Caco-2 (cell line): ENCODE measurements around the gene RABL6. TPM values are rescaled to one million over a fixed set of nuclear protein-coding genes. Genes with fewer than 3 reads are reported as not detected.

ENCODE experiments used
- BruUV-seq: library from RNA; stranded (reverse); fragments of 400-500 nt; replicated peaks from 2 replicates; lab custom pipeline; 2021; lab: Mats Ljungman, UMichigan
- CTCF ChIA-PET: fragments of 300-600 bp; sonication (Branson Sonifier 250); formaldehyde crosslinking; loops from one replicate; lab custom pipeline; 2022; ENCODE audit warnings: antibody characterized with exemption; lab: Charles Lee
- POLR2A ChIA-PET: fragments of 300-600 bp; sonication (Branson Sonifier 250); formaldehyde crosslinking; loops from one replicate; lab custom pipeline; 2022; ENCODE audit warnings: antibody characterized with exemption; lab: Charles Lee
- DNase-seq, 2 experiments: peaks; one replicate each; pipeline versions ENCODE4 v3.0.0 to v3.0.0-alpha.2; 2020 to 2022
- H3K27me3 ChIP-seq: replicated peaks from 2 replicates; pipeline ENCODE4 v1.6.0; 2011; ENCODE audit warnings: low read length; ENCODE audit not compliant: control insufficient read depth, insufficient read depth
- H3K36me3 ChIP-seq: 2 replicates; pipeline ENCODE4 v1.5.1; 2011; ENCODE audit warnings: low read length; ENCODE audit not compliant: control insufficient read depth, insufficient read depth
- H3K4me1 ChIP-seq: fragments of 250-450 bp; sonication (Bioruptor Pico); 2 replicates; pipeline ENCODE4 v1.5.1; 2020; ENCODE audit warnings: mild to moderate bottlenecking
- H3K4me3 ChIP-seq: 2 replicates; pipeline ENCODE4 v1.5.1; 2011; ENCODE audit warnings: low read depth, mild to moderate bottlenecking, control low read depth, low read length
- H3K9me3 ChIP-seq: fragments of 250-450 bp; sonication (Bioruptor Pico); 2 replicates; pipeline ENCODE4 v1.5.1; 2020; ENCODE audit warnings: mild to moderate bottlenecking, moderate library complexity
- H3K27ac Mint-ChIP-seq: one replicate; pipeline ENCODE4 v1.8.0; 2022; ENCODE audit warnings: mixed read lengths; ENCODE audit not compliant: unreplicated experiment
- H3K27me3 Mint-ChIP-seq: one replicate; pipeline ENCODE4 v1.8.0; 2022; ENCODE audit warnings: mixed read lengths; ENCODE audit not compliant: insufficient read depth, unreplicated experiment
- H3K36me3 Mint-ChIP-seq: one replicate; pipeline ENCODE4 v1.8.0; 2022; ENCODE audit warnings: mild to moderate bottlenecking, mixed read lengths; ENCODE audit not compliant: insufficient read depth, unreplicated experiment
- H3K4me1 Mint-ChIP-seq: one replicate; pipeline ENCODE4 v1.8.0; 2022; ENCODE audit warnings: low read depth, mixed read lengths; ENCODE audit not compliant: unreplicated experiment
- H3K4me3 Mint-ChIP-seq: one replicate; pipeline ENCODE4 v1.8.0; 2022; ENCODE audit warnings: mild to moderate bottlenecking, moderate library complexity, mixed read lengths; ENCODE audit not compliant: unreplicated experiment
- H3K9me3 Mint-ChIP-seq: one replicate; pipeline ENCODE4 v1.8.0; 2022; ENCODE audit warnings: mixed read lengths; ENCODE audit not compliant: unreplicated experiment
- intact Hi-C: fragments of 100-400 bp; cut with micrococcal nuclease; formaldehyde crosslinking; loops from one replicate; pipeline ENCODE4 v1.10.0; 2022; ENCODE audit not compliant: unreplicated experiment
- total RNA-seq: library from RNA; stranded (reverse); gene quantifications from 2 replicates; pipeline ENCODE4 v1.2.3, GENCODE V29; 2022
- TF ChIP-seq, protein P1 (sequence below), 2 experiments: fragments of 200-600 bp in 1 of 2; IDR thresholded peaks; 1 replicate in 1 of 2; 2 replicates in 1 of 2; pipeline versions ENCODE4 v1.5.1 to v1.8.0; 2011 to 2022; ENCODE audit warnings: antibody characterized with exemption in 1 of 2, control low read depth in 1 of 2, inconsistent platforms in 1 of 2, low read depth in 1 of 2, low read length in 1 of 2, mild to moderate bottlenecking in 1 of 2, moderate library complexity in 1 of 2; ENCODE audit not compliant: insufficient read depth in 1 of 2, severe bottlenecking in 1 of 2, unreplicated experiment in 1 of 2

Gene RABL6
- total RNA-seq, 1 experiment from 2014 or later, result 138 TPM

DNA sequence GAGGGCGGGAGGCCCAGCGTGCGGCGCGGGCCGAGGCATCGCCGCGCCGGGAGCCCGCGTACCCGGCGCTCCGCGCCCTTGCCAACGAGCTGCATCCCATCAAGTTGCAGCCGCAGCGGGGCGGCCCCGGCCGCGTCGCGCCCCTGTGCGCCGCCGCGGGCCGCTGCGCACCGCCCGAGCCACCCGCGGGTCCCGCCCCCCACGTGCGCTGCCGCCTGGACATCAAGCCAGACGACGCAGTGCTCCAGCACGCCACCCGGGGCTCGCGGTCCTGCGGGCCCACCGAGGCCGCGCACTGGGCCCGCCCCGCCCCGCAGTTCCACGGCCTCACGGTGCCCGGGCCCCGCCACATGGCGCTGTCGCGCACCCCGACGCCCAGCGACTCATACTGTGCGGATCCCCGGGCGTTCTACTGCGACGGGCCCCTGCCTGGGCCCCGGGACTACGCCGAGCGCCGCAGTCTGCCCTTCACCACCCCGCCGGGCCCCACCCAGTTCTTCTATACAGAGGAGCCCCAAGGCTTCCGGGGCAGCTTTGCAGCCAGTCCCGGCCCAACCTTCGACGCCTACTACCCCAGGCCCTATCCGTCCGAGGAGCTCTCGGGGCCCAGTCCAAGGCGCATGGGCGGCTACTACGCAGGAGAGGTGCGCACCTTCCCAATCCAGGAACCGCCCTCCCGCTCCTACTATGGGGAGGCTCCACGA lies 37.2 kb downstream of the RABL6 start:
- H3K27me3 Mint-ChIP-seq, result no peaks in the 10 kb centered on the region
- H3K4me1 Mint-ChIP-seq, result peaks cover 5% of the 10 kb centered on the region
- H3K27ac Mint-ChIP-seq, result no peak overlapping the region
- H3K9me3 Mint-ChIP-seq, result no peaks in the 10 kb centered on the region
- Histone ChIP-seq H3K9me3 (no peaks in the 10 kb centered on the region), H3K27me3 (no peaks in the 10 kb centered on the region), H3K4me3 (peak overlapping the region; percentile 18), H3K4me1 (peaks cover 28% of the 10 kb centered on the region), H3K36me3 (no peaks in the 10 kb centered on the region)
- H3K36me3 Mint-ChIP-seq, result peaks cover 76% of the 10 kb centered on the region
- intact Hi-C loops, result loop anchor here (5.0 to 10.0 kb wide), 2 partner anchors 38 to 100 kb away; partner anchors contain the start of genes C8G, FBXW5 and RABL6
- H3K4me3 Mint-ChIP-seq, result peak overlapping the region; percentile 33
- BruUV-seq, result no TSS peak
- TF ChIP-seq, protein P1, sequence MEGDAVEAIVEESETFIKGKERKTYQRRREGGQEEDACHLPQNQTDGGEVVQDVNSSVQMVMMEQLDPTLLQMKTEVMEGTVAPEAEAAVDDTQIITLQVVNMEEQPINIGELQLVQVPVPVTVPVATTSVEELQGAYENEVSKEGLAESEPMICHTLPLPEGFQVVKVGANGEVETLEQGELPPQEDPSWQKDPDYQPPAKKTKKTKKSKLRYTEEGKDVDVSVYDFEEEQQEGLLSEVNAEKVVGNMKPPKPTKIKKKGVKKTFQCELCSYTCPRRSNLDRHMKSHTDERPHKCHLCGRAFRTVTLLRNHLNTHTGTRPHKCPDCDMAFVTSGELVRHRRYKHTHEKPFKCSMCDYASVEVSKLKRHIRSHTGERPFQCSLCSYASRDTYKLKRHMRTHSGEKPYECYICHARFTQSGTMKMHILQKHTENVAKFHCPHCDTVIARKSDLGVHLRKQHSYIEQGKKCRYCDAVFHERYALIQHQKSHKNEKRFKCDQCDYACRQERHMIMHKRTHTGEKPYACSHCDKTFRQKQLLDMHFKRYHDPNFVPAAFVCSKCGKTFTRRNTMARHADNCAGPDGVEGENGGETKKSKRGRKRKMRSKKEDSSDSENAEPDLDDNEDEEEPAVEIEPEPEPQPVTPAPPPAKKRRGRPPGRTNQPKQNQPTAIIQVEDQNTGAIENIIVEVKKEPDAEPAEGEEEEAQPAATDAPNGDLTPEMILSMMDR (IDR thresholded peaks at IDR 0.05; ENCODE audit: insufficient read depth in 1 of 2, low read depth in 1 of 2, low read length in 1 of 2, severe bottlenecking in 1 of 2, unreplicated experiment in 1 of 2), result no peak
- DNase-seq, result peak in 1 of 2 experiments; percentile 45
- ChIA-PET POLR2A (no interaction called here), CTCF (interaction anchor here (1.4 kb wide), 1 partner anchor 190 kb away, joined by 8 read pairs; no protein-coding TSS in a partner anchor)

DNA sequence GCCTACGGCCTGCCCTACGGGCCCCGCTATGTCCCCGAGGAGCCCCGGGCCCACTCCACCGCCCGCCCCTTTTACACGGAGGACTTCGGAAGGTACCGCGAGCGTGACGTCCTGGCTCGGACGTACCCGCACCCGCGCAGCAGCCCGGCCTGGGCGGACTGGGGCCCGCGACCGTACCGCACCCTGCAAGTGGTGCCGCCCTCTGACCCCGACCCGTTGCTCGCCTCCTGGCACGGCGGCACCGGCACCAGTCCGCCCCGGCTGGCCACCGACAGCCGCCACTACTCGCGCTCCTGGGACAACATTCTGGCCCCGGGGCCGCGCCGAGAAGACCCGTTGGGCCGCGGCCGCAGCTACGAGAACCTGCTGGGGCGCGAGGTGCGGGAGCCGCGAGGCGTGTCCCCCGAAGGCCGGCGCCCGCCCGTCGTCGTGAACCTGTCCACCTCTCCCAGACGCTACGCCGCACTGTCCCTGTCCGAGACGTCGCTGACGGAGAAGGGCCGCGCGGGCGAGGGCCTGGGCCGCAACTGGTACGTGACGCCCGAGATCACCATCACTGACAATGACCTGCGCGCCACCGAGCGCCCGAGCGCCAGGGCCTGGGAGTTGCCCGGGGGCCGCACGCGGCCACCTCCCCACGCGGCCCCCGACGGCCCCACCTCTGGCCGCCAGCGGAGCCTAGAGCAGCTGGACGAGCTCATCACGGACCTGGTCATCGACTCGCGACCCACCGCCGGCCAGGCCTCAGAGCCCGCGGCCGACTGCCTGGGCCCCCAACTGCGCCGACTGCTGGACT lies 37.9 kb downstream of the RABL6 start:
- no peak overlapping the region for H3K27ac Mint-ChIP-seq
- ChIA-PET CTCF (no interaction called here), POLR2A (no interaction called here)
- intact Hi-C loops, result loop anchor here (5.0 to 10.0 kb wide), 2 partner anchors 38 to 99 kb away; partner anchors contain the start of genes C8G, FBXW5 and RABL6
- no peak overlapping the region for H3K4me3 ChIP-seq
- no peaks in the 10 kb centered on the region for H3K9me3 Mint-ChIP-seq
- DNase-seq, result no peak
- H3K4me1 Mint-ChIP-seq, result no peaks in the 10 kb centered on the region
- peaks cover 74% of the 10 kb centered on the region for H3K36me3 Mint-ChIP-seq
- H3K36me3 ChIP-seq, result no peaks in the 10 kb centered on the region
- BruUV-seq, result no TSS peak
- no peaks in the 10 kb centered on the region for H3K9me3 ChIP-seq
- TF ChIP-seq, protein P1 (IDR thresholded peaks at IDR 0.05; ENCODE audit: insufficient read depth in 1 of 2, low read depth in 1 of 2, low read length in 1 of 2, severe bottlenecking in 1 of 2, unreplicated experiment in 1 of 2), result no peak
- H3K27me3 ChIP-seq, result no peaks in the 10 kb centered on the region
- H3K4me3 Mint-ChIP-seq, result peak overlapping the region; percentile 33
- no peaks in the 10 kb centered on the region for H3K27me3 Mint-ChIP-seq
- peaks cover 26% of the 10 kb centered on the region for H3K4me1 ChIP-seq

GRCh38 chr9:136846376-136847087 lies 38.8 kb downstream of the RABL6 start:
- H3K27ac Mint-ChIP-seq, result no peak overlapping the region
- DNase-seq, result no peak
- intact Hi-C loops, result loop anchor here (5.0 to 10.0 kb wide), 2 partner anchors 39 to 98 kb away; partner anchors contain the start of genes C8G, FBXW5 and RABL6
- no peaks in the 10 kb centered on the region for H3K4me1 Mint-ChIP-seq
- peaks cover 1% of the 10 kb centered on the region; the same call in 1 of the 2 replicates for H3K36me3 ChIP-seq
- no TSS peak for BruUV-seq
- no peak overlapping the region for H3K4me3 Mint-ChIP-seq
- H3K36me3 Mint-ChIP-seq, result peaks cover 72% of the 10 kb centered on the region
- H3K4me1 ChIP-seq, result peaks cover 19% of the 10 kb centered on the region
- POLR2A ChIA-PET, result no interaction called here
- TF ChIP-seq, protein P1 (IDR thresholded peaks at IDR 0.05; ENCODE audit: insufficient read depth in 1 of 2, low read depth in 1 of 2, low read length in 1 of 2, severe bottlenecking in 1 of 2, unreplicated experiment in 1 of 2), result no peak
- H3K4me3 ChIP-seq, result no peak overlapping the region
- H3K9me3 Mint-ChIP-seq, result no peaks in the 10 kb centered on the region
- H3K27me3 Mint-ChIP-seq, result no peaks in the 10 kb centered on the region
- CTCF ChIA-PET, result interaction anchor here (0.6 kb wide), 1 partner anchor 197 kb away, joined by 4 read pairs; no protein-coding TSS in a partner anchor
- H3K27me3 ChIP-seq, result no peaks in the 10 kb centered on the region
- no peaks in the 10 kb centered on the region for H3K9me3 ChIP-seq
